ENCODE data around the gene R3HDM2.
A peak's percentile ranks its signal among the peaks of the same experiment; 100 is the strongest.
"Not testable (repeated sequence)": the region's sequence is repeated elsewhere in the genome, so short reads cannot be mapped to it uniquely, and the experiment has no call there.

R3HDM2 gene

GRCh38 chr12:57414160-57414559 lies 16.7 kb downstream of the R3HDM2 start:
- H3K4me1 Mint-ChIP-seq, H3K4me3 Mint-ChIP-seq, H3K27ac Mint-ChIP-seq, H3K27me3 Mint-ChIP-seq, DNase-seq, H3K9me3 Mint-ChIP-seq, H3K36me3 Mint-ChIP-seq: not testable (repeated sequence)
- CTCF ChIA-PET, result interaction anchor here (0.7 to 1.1 kb wide), 2 partner anchors 16 to 45 kb away, joined by 3 read pairs; no protein-coding TSS in a partner anchor

GRCh38 chr12:57410534-57410933 lies 20.3 kb downstream of the R3HDM2 start:
- DNase-seq, result no peak
- no peaks in the 10 kb centered on the region for H3K9me3 Mint-ChIP-seq
- CTCF ChIA-PET, result interaction anchor here (1.1 to 1.7 kb wide), 2 partner anchors 45 to 103 kb away, joined by 3 to 4 read pairs; no protein-coding TSS in a partner anchor
- H3K27me3 Mint-ChIP-seq, result no peaks in the 10 kb centered on the region
- H3K4me1 Mint-ChIP-seq, result peaks cover 2% of the 10 kb centered on the region
- H3K36me3 Mint-ChIP-seq, result peaks cover 8% of the 10 kb centered on the region
- no peak overlapping the region for H3K27ac Mint-ChIP-seq
- no peak overlapping the region for H3K4me3 Mint-ChIP-seq

- H3K36me3 Mint-ChIP-seq, result peaks cover 8% of the 10 kb centered on the region
- H3K4me1 Mint-ChIP-seq, result peaks cover 2% of the 10 kb centered on the region
- H3K9me3 Mint-ChIP-seq, result no peaks in the 10 kb centered on the region
- DNase-seq, result no peak
- CTCF ChIA-PET, result no interaction called here
- H3K27ac Mint-ChIP-seq, result no peak overlapping the region
- no peaks in the 10 kb centered on the region for H3K27me3 Mint-ChIP-seq
- no peak overlapping the region for H3K4me3 Mint-ChIP-seq
These were observed 25.7 kb downstream of the R3HDM2 start for GRCh38 chr12:57404966-57405640.

- not testable (repeated sequence) for H3K4me1 Mint-ChIP-seq, H3K4me3 Mint-ChIP-seq, DNase-seq, H3K27me3 Mint-ChIP-seq, H3K9me3 Mint-ChIP-seq, H3K27ac Mint-ChIP-seq, H3K36me3 Mint-ChIP-seq
- CTCF ChIA-PET, result interaction anchor here (1.4 kb wide), 1 partner anchor 50 kb away, joined by 4 read pairs; no protein-coding TSS in a partner anchor
These were observed 28.7 kb downstream of the R3HDM2 start for GRCh38 chr12:57402156-57402555.

GRCh38 chr12:57401165-57401564 lies 29.7 kb downstream of the R3HDM2 start:
- no peaks in the 10 kb centered on the region for H3K9me3 Mint-ChIP-seq
- peaks cover 4% of the 10 kb centered on the region for H3K36me3 Mint-ChIP-seq
- CTCF ChIA-PET, result interaction anchor here (1.4 kb wide), 1 partner anchor 51 kb away, joined by 4 read pairs; no protein-coding TSS in a partner anchor
- no peak overlapping the region for H3K4me3 Mint-ChIP-seq
- H3K27ac Mint-ChIP-seq, result peak overlapping the region; percentile 62
- no peak for DNase-seq
- no peaks in the 10 kb centered on the region for H3K4me1 Mint-ChIP-seq
- no peaks in the 10 kb centered on the region for H3K27me3 Mint-ChIP-seq

GRCh38 chr12:57399718-57400463 lies 31.0 kb downstream of the R3HDM2 start:
- H3K9me3 Mint-ChIP-seq, H3K4me1 Mint-ChIP-seq, H3K4me3 Mint-ChIP-seq, CTCF ChIA-PET, H3K27me3 Mint-ChIP-seq, H3K27ac Mint-ChIP-seq, DNase-seq, H3K36me3 Mint-ChIP-seq: not testable (repeated sequence)

- H3K27me3 Mint-ChIP-seq, result no peaks in the 10 kb centered on the region
- CTCF ChIA-PET, result interaction anchor here (1.7 kb wide), 1 partner anchor 134 kb away, joined by 3 read pairs; no protein-coding TSS in a partner anchor
- no peak for DNase-seq
- H3K4me3 Mint-ChIP-seq, result no peak overlapping the region
- peaks cover 24% of the 10 kb centered on the region for H3K36me3 Mint-ChIP-seq
- no peaks in the 10 kb centered on the region for H3K9me3 Mint-ChIP-seq
- H3K4me1 Mint-ChIP-seq, result no peaks in the 10 kb centered on the region
- H3K27ac Mint-ChIP-seq, result no peak overlapping the region
These were observed 33.4 kb downstream of the R3HDM2 start for GRCh38 chr12:57397441-57397840.

- no peak overlapping the region for H3K27ac Mint-ChIP-seq
- no peaks in the 10 kb centered on the region for H3K4me1 Mint-ChIP-seq
- H3K4me3 Mint-ChIP-seq, result no peak overlapping the region
- no peaks in the 10 kb centered on the region for H3K27me3 Mint-ChIP-seq
- no peak for DNase-seq
- H3K36me3 Mint-ChIP-seq, result peaks cover 24% of the 10 kb centered on the region
- no peaks in the 10 kb centered on the region for H3K9me3 Mint-ChIP-seq
- CTCF ChIA-PET, result no interaction called here
These were observed 35.7 kb downstream of the R3HDM2 start for GRCh38 chr12:57395121-57395520.

- H3K4me1 Mint-ChIP-seq, result no peaks in the 10 kb centered on the region
- DNase-seq, result no peak
- H3K27me3 Mint-ChIP-seq, result no peaks in the 10 kb centered on the region
- no peaks in the 10 kb centered on the region for H3K9me3 Mint-ChIP-seq
- CTCF ChIA-PET, result no interaction called here
- H3K4me3 Mint-ChIP-seq, result no peak overlapping the region
- peaks cover 38% of the 10 kb centered on the region for H3K36me3 Mint-ChIP-seq
- H3K27ac Mint-ChIP-seq, result no peak overlapping the region
These were observed 40.7 kb downstream of the R3HDM2 start for GRCh38 chr12:57390174-57390573.

GRCh38 chr12:57389033-57389432 lies 41.8 kb downstream of the R3HDM2 start:
- Mint-ChIP-seq H3K4me3 (no peak overlapping the region), H3K9me3 (no peaks in the 10 kb centered on the region), H3K36me3 (peaks cover 33% of the 10 kb centered on the region), H3K27me3 (no peaks in the 10 kb centered on the region), H3K27ac (no peak overlapping the region), H3K4me1 (no peaks in the 10 kb centered on the region)
- no peak for DNase-seq
- CTCF ChIA-PET, result interaction anchor here (1.0 kb wide), 1 partner anchor 74 kb away, joined by 3 read pairs; no protein-coding TSS in a partner anchor

- Mint-ChIP-seq H3K27me3 (no peaks in the 10 kb centered on the region), H3K9me3 (no peaks in the 10 kb centered on the region), H3K4me1 (no peaks in the 10 kb centered on the region), H3K27ac (no peak overlapping the region), H3K36me3 (peaks cover 27% of the 10 kb centered on the region), H3K4me3 (no peak overlapping the region)
- CTCF ChIA-PET, result interaction anchor here (1.0 kb wide), 1 partner anchor 75 kb away, joined by 3 read pairs; no protein-coding TSS in a partner anchor
- no peak for DNase-seq
These were observed 42.4 kb downstream of the R3HDM2 start for GRCh38 chr12:57388425-57388824.

GRCh38 chr12:57386187-57386720 lies 44.6 kb downstream of the R3HDM2 start:
- DNase-seq, result no peak
- Mint-ChIP-seq H3K4me3 (no peak overlapping the region), H3K4me1 (no peaks in the 10 kb centered on the region)

GRCh38 chr12:57385586-57385985 lies 45.3 kb downstream of the R3HDM2 start:
- H3K4me1 Mint-ChIP-seq, result no peaks in the 10 kb centered on the region

More at GRCh38 chr12:57386187-57386720, 44.6 kb downstream of the R3HDM2 start:
- no peak overlapping the region for H3K27ac Mint-ChIP-seq
- no peaks in the 10 kb centered on the region for H3K9me3 Mint-ChIP-seq
- CTCF ChIA-PET, result interaction anchor here (1.2 kb wide), 1 partner anchor 65 kb away, joined by 3 read pairs; no protein-coding TSS in a partner anchor
- peaks cover 21% of the 10 kb centered on the region for H3K36me3 Mint-ChIP-seq
- H3K27me3 Mint-ChIP-seq, result no peaks in the 10 kb centered on the region

GRCh38 chr12:57384478-57384877 lies 46.4 kb downstream of the R3HDM2 start:
- Mint-ChIP-seq H3K4me3 (no peak overlapping the region), H3K27ac (peak overlapping the region; percentile 33), H3K4me1 (no peaks in the 10 kb centered on the region), H3K9me3 (no peaks in the 10 kb centered on the region), H3K36me3 (peaks cover 23% of the 10 kb centered on the region), H3K27me3 (no peaks in the 10 kb centered on the region)
- no peak for DNase-seq
- CTCF ChIA-PET, result interaction anchor here (1.4 kb wide), 1 partner anchor 170 kb away, joined by 3 read pairs; no protein-coding TSS in a partner anchor

More at GRCh38 chr12:57385586-57385985, 45.3 kb downstream of the R3HDM2 start:
- no peak for DNase-seq
- Mint-ChIP-seq H3K27ac (no peak overlapping the region), H3K9me3 (no peaks in the 10 kb centered on the region), H3K36me3 (peaks cover 23% of the 10 kb centered on the region), H3K4me3 (no peak overlapping the region), H3K27me3 (no peaks in the 10 kb centered on the region)
- CTCF ChIA-PET, result interaction anchor here (1.2 kb wide), 1 partner anchor 66 kb away, joined by 3 read pairs; no protein-coding TSS in a partner anchor
